ENCODE results near the gene DOCK8.
"Not testable (repeated sequence)": the region's sequence is repeated elsewhere in the genome, so short reads cannot be mapped to it uniquely, and the experiment has no call there.

DOCK8 gene

GRCh38 chr9:223152-223551, 8.5 kb downstream of the DOCK8 start:
- H3K27ac ChIP-seq = peak overlapping the region in 2 of 21 experiments; percentile 7 to 53
- H3K4me3 ChIP-seq = no peak overlapping the region

GRCh38 chr9:224026-224425, 9.4 kb downstream of the DOCK8 start:
- Histone ChIP-seq H3K4me3 (no peak overlapping the region), H3K27ac (peak overlapping the region in 1 of 21 experiments; percentile 2)

GRCh38 chr9:224582-225520, 10.2 kb downstream of the DOCK8 start:
- H3K4me3 ChIP-seq = no peak overlapping the region
- H3K27ac ChIP-seq = peak overlapping the region in 1 of 21 experiments; percentile 2

- Histone ChIP-seq H3K4me3 (no peak overlapping the region), H3K27ac (no peak overlapping the region)
These were observed 13.2 kb downstream of the DOCK8 start for GRCh38 chr9:227860-228259.

GRCh38 chr9:228929-229695, 14.4 kb downstream of the DOCK8 start:
- Histone ChIP-seq H3K4me3 (no peak overlapping the region), H3K27ac (no peak overlapping the region)

GRCh38 chr9:231625-232024, 17.0 kb downstream of the DOCK8 start:
- H3K27ac ChIP-seq, H3K4me3 ChIP-seq: not testable (repeated sequence)

- not testable (repeated sequence) for H3K4me3 ChIP-seq, H3K27ac ChIP-seq
These were observed 19.0 kb downstream of the DOCK8 start for GRCh38 chr9:233708-234107.

- Histone ChIP-seq H3K27ac (no peak overlapping the region), H3K4me3 (no peak overlapping the region)
These were observed 22.6 kb downstream of the DOCK8 start for GRCh38 chr9:237141-237857.

GRCh38 chr9:237858-238345, 23.2 kb downstream of the DOCK8 start:
- H3K4me3 ChIP-seq = no peak overlapping the region
- no peak overlapping the region for H3K27ac ChIP-seq

GRCh38 chr9:242461-243080, 27.9 kb downstream of the DOCK8 start:
- Histone ChIP-seq H3K4me3 (no peak overlapping the region), H3K27ac (no peak overlapping the region)

GRCh38 chr9:248278-248961, 33.8 kb downstream of the DOCK8 start:
- no peak overlapping the region for H3K27ac ChIP-seq
- no peak overlapping the region for H3K4me3 ChIP-seq

GRCh38 chr9:249025-249424, 34.4 kb downstream of the DOCK8 start:
- Histone ChIP-seq H3K4me3 (no peak overlapping the region), H3K27ac (no peak overlapping the region)

GRCh38 chr9:250039-250438, 35.4 kb downstream of the DOCK8 start:
- Histone ChIP-seq H3K27ac (no peak overlapping the region), H3K4me3 (no peak overlapping the region)

GRCh38 chr9:250625-251024, 36.0 kb downstream of the DOCK8 start:
- Histone ChIP-seq H3K4me3 (no peak overlapping the region), H3K27ac (peak overlapping the region in 1 of 21 experiments; percentile 29)

GRCh38 chr9:251398-251797, 36.7 kb downstream of the DOCK8 start:
- H3K4me3 ChIP-seq = no peak overlapping the region
- no peak overlapping the region for H3K27ac ChIP-seq

- no peak overlapping the region for H3K4me3 ChIP-seq
- H3K27ac ChIP-seq = no peak overlapping the region
These were observed 38.9 kb downstream of the DOCK8 start for GRCh38 chr9:253539-253938.

- no peak overlapping the region for H3K4me3 ChIP-seq
- H3K27ac ChIP-seq = no peak overlapping the region
These were observed 39.9 kb downstream of the DOCK8 start for GRCh38 chr9:254516-254915.

- Histone ChIP-seq H3K4me3 (no peak overlapping the region), H3K27ac (no peak overlapping the region)
These were observed 43.3 kb downstream of the DOCK8 start for GRCh38 chr9:257957-258356.
